HEK293 (cell line): ENCODE data around the gene AHCY.
A peak's percentile ranks its signal among the peaks of the same experiment; 100 is the strongest.
"Not testable (repeated sequence)": the region's sequence is repeated elsewhere in the genome, so short reads cannot be mapped to it uniquely, and the experiment has no call there.

Experiments used
- CTCF ChIA-PET: fragments of 350-600 bp; formaldehyde crosslinking; extraction: SDS; loops from one replicate; lab custom pipeline; 2021; ENCODE audit warnings: antibody characterized with exemption; lab: Yijun Ruan, JAX
- POLR2A ChIA-PET: fragments of 300-600 bp; formaldehyde crosslinking; extraction: SDS; loops from one replicate; lab custom pipeline; 2020; ENCODE audit warnings: antibody characterized with exemption, inconsistent platforms; lab: Yijun Ruan, JAX
- H3K27ac ChIP-seq: fragments of 200-500 bp; sonication (Bioruptor generic); 2 replicates; pipeline ENCODE4 v1.5.1; 2014; ENCODE audit warnings: low read depth, low read length, control low read depth, inconsistent platforms; ENCODE audit errors: extremely low read depth
- H3K36me3 ChIP-seq, 2 experiments: fragments of 200-500 bp in 1 of 2; sonication (Bioruptor generic) in 1 of 2; 1 replicate in 1 of 2; 2 replicates in 1 of 2; pipeline ENCODE4 v1.5.1; 2014 to 2017; ENCODE audit warnings: inconsistent platforms in 2 of 2, low read length in 2 of 2; ENCODE audit not compliant: control insufficient read depth in 2 of 2, insufficient read depth in 1 of 2
- H3K4me1 ChIP-seq: fragments of 200-500 bp; sonication (Bioruptor generic); 2 replicates; pipeline ENCODE4 v1.5.1; 2014; ENCODE audit warnings: mild to moderate bottlenecking, low read length, inconsistent platforms; ENCODE audit not compliant: control insufficient read depth, insufficient read depth
- H3K4me3 ChIP-seq: 2 replicates; pipeline ENCODE4 v1.5.1; 2011; ENCODE audit warnings: low read depth, mild to moderate bottlenecking, control low read depth, low read length, moderate library complexity
- H3K9me3 ChIP-seq: fragments of 200-500 bp; sonication (Bioruptor generic); 2 replicates; pipeline ENCODE4 v1.5.1; 2014; ENCODE audit warnings: low read depth, low read length, inconsistent platforms; ENCODE audit not compliant: control insufficient read depth, insufficient read depth
- BCL11A ChIP-seq: fragments of 450-650 bp; formaldehyde crosslinking; IDR thresholded peaks from 2 replicates; pipeline ENCODE4 v1.5.1; 2016; ENCODE audit warnings: low read depth, missing biosample characterization, missing genetic modification characterization
- EGR2 ChIP-seq: fragments of 450-650 bp; formaldehyde crosslinking; IDR thresholded peaks from 2 replicates; pipeline ENCODE4 v1.5.1; 2016; ENCODE audit warnings: low read depth, missing biosample characterization, missing genetic modification characterization
- GLI4 ChIP-seq: fragments of 450-650 bp; formaldehyde crosslinking; IDR thresholded peaks from 2 replicates; pipeline ENCODE4 v1.5.1; 2016; ENCODE audit warnings: missing biosample characterization, missing genetic modification characterization
- KLF7 ChIP-seq: fragments of 450-650 bp; formaldehyde crosslinking; IDR thresholded peaks from 2 replicates; pipeline ENCODE4 v1.5.1; 2016; ENCODE audit warnings: missing biosample characterization, missing genetic modification characterization, borderline replicate concordance
- PRDM1 ChIP-seq: fragments of 450-650 bp; formaldehyde crosslinking; IDR thresholded peaks from 2 replicates; pipeline ENCODE4; 2016; ENCODE audit warnings: missing biosample characterization, missing genetic modification characterization
- PRDM10 ChIP-seq: fragments of 450-650 bp; formaldehyde crosslinking; IDR thresholded peaks from 2 replicates; pipeline ENCODE4 v1.5.1; 2016; ENCODE audit warnings: missing biosample characterization, missing genetic modification characterization
- PRDM4 ChIP-seq: fragments of 450-650 bp; formaldehyde crosslinking; IDR thresholded peaks from 2 replicates; pipeline ENCODE4 v1.5.1; 2017; ENCODE audit warnings: missing biosample characterization, missing genetic modification characterization
- SALL2 ChIP-seq: fragments of 450-650 bp; formaldehyde crosslinking; IDR thresholded peaks from 2 replicates; pipeline ENCODE4 v1.5.0; 2017; ENCODE audit warnings: missing biosample characterization, mild to moderate bottlenecking, missing genetic modification characterization, borderline replicate concordance
- SETDB1 ChIP-seq: IDR thresholded peaks from one replicate; pipeline ENCODE4 v1.6.1; 2017; ENCODE audit warnings: mild to moderate bottlenecking, low read length, moderate library complexity, mixed read lengths; ENCODE audit not compliant: insufficient read length
- ZEB2 ChIP-seq: fragments of 450-650 bp; formaldehyde crosslinking; IDR thresholded peaks from 2 replicates; pipeline ENCODE4 v1.5.1; 2016; ENCODE audit warnings: missing biosample characterization, missing genetic modification characterization
- ZNF10 ChIP-seq: fragments of 450-650 bp; formaldehyde crosslinking; IDR thresholded peaks from 2 replicates; pipeline ENCODE4 v1.5.1; 2017; ENCODE audit warnings: missing biosample characterization, missing genetic modification characterization
- ZNF121 ChIP-seq: fragments of 450-650 bp; formaldehyde crosslinking; IDR thresholded peaks from 2 replicates; pipeline ENCODE4 v1.5.1; 2016; ENCODE audit warnings: missing biosample characterization, missing genetic modification characterization
- ZNF157 ChIP-seq: fragments of 450-650 bp; formaldehyde crosslinking; IDR thresholded peaks from 2 replicates; pipeline ENCODE4 v1.5.1; 2016; ENCODE audit warnings: missing biosample characterization, missing genetic modification characterization
- ZNF366 ChIP-seq: fragments of 450-650 bp; formaldehyde crosslinking; conservative IDR thresholded peaks from 2 replicates; pipeline ENCODE4 v1.5.1; 2016; ENCODE audit warnings: missing biosample characterization, missing genetic modification characterization
- ZNF473 ChIP-seq: fragments of 450-650 bp; formaldehyde crosslinking; IDR thresholded peaks from 2 replicates; pipeline ENCODE4 v1.5.1; 2017; ENCODE audit warnings: missing biosample characterization, missing genetic modification characterization
- ZNF488 ChIP-seq: fragments of 450-650 bp; formaldehyde crosslinking; IDR thresholded peaks from 2 replicates; pipeline ENCODE4 v1.5.1; 2016; ENCODE audit warnings: missing biosample characterization, missing genetic modification characterization
- ZNF501 ChIP-seq: fragments of 450-650 bp; formaldehyde crosslinking; IDR thresholded peaks from 2 replicates; pipeline ENCODE4 v1.5.1; 2016; ENCODE audit warnings: missing biosample characterization, missing genetic modification characterization
- ZNF548 ChIP-seq: fragments of 450-650 bp; formaldehyde crosslinking; IDR thresholded peaks from 2 replicates; pipeline ENCODE4 v1.5.1; 2016; ENCODE audit warnings: missing biosample characterization, missing genetic modification characterization
- ZNF610 ChIP-seq: fragments of 450-650 bp; formaldehyde crosslinking; IDR thresholded peaks from 2 replicates; pipeline ENCODE4 v1.5.1; 2016; ENCODE audit warnings: missing biosample characterization, missing genetic modification characterization, borderline replicate concordance
- ZNF629 ChIP-seq: fragments of 450-650 bp; formaldehyde crosslinking; IDR thresholded peaks from 2 replicates; pipeline ENCODE4 v1.5.1; 2017; ENCODE audit warnings: missing biosample characterization, missing genetic modification characterization
- ZNF664 ChIP-seq: fragments of 450-650 bp; formaldehyde crosslinking; IDR thresholded peaks from 2 replicates; pipeline ENCODE4 v1.5.1; 2016; ENCODE audit warnings: missing biosample characterization, missing genetic modification characterization
- ZNF677 ChIP-seq: fragments of 450-650 bp; IDR thresholded peaks from 2 replicates; pipeline ENCODE4 v1.5.0; 2018; ENCODE audit warnings: missing biosample characterization, mild to moderate bottlenecking, missing genetic modification characterization, moderate library complexity
- ZNF747 ChIP-seq: fragments of 450-650 bp; formaldehyde crosslinking; IDR thresholded peaks from 2 replicates; pipeline ENCODE4 v1.5.1; 2016; ENCODE audit warnings: missing biosample characterization, missing genetic modification characterization
- ZNF792 ChIP-seq: fragments of 450-650 bp; formaldehyde crosslinking; IDR thresholded peaks from 2 replicates; pipeline ENCODE4 v1.5.1; 2016; ENCODE audit warnings: missing biosample characterization, missing genetic modification characterization
- ZNF837 ChIP-seq: fragments of 450-650 bp; formaldehyde crosslinking; IDR thresholded peaks from 2 replicates; pipeline ENCODE4 v1.5.1; 2016; ENCODE audit warnings: missing biosample characterization, missing genetic modification characterization

The AHCY gene

GRCh38 chr20:34256629-34257124 is 46.5 kb downstream of the AHCY start:
- ChIA-PET CTCF (interaction anchor here (0.5 to 1.6 kb wide), 7 partner anchors 11 to 266 kb away, joined by 3 to 9 read pairs (median 3); no protein-coding TSS in a partner anchor), POLR2A (interaction anchor here (0.6 to 1.3 kb wide), 2 partner anchors 9 to 65 kb away, joined by 4 to 5 read pairs; no protein-coding TSS in a partner anchor)
- Histone ChIP-seq H3K4me1 (no peaks in the 10 kb centered on the region), H3K4me3 (no peak overlapping the region), H3K27ac (no peak overlapping the region), H3K36me3 (no peaks in the 10 kb centered on the region; a peak in 1 of 3 replicates), H3K9me3 (no peaks in the 10 kb centered on the region)
- TF ChIP-seq PRDM1 (tag by site-specific recombination): peak; percentile 37; the same call in 1 of the 2 replicates
- no peak for TF ChIP-seq GLI4
- TF ChIP-seq ZNF548 (tag by site-specific recombination): no peak
- 0 out of 2 replicates have a peak, but pooled peaks have one; percentile 20 for TF ChIP-seq ZNF366 (tag by site-specific recombination)
- TF ChIP-seq ZNF10 (tag by site-specific recombination): no peak
- TF ChIP-seq ZEB2 (tag by site-specific recombination): no peak
- peak; percentile 67; the same call in 1 of the 2 replicates for TF ChIP-seq ZNF121 (tag by site-specific recombination)
- TF ChIP-seq PRDM10 (tag by site-specific recombination): peak; percentile 80
- TF ChIP-seq ZNF157: no peak
- TF ChIP-seq KLF7 (tag by site-specific recombination): no peak
- no peak for TF ChIP-seq PRDM4 (tag by site-specific recombination)
- TF ChIP-seq ZNF501 (tag by site-specific recombination): no peak
- TF ChIP-seq SETDB1: no peak
- no peak for TF ChIP-seq ZNF677 (tag by site-specific recombination)
- TF ChIP-seq ZNF473 (tag by site-specific recombination): no peak
- no peak for TF ChIP-seq ZNF610 (tag by site-specific recombination)
- TF ChIP-seq SALL2: no peak
- no peak for TF ChIP-seq ZNF488
- TF ChIP-seq ZNF747: no peak
- TF ChIP-seq BCL11A (tag by site-specific recombination): no peak

- H3K27ac ChIP-seq: no peak overlapping the region
- ChIA-PET CTCF (interaction anchor here (0.7 to 1.8 kb wide), 8 partner anchors 8 to 111 kb away, joined by 3 to 7 read pairs (median 4); no protein-coding TSS in a partner anchor), POLR2A (no interaction called here)
Measured at GRCh38 chr20:34254979-34255378, 48.2 kb downstream of the AHCY start.

GRCh38 chr20:34252431-34253086 is 50.6 kb downstream of the AHCY start:
- H3K4me1 ChIP-seq, POLR2A ChIA-PET, H3K36me3 ChIP-seq, H3K9me3 ChIP-seq, H3K27ac ChIP-seq, CTCF ChIA-PET, H3K4me3 ChIP-seq: not testable (repeated sequence)

More at GRCh38 chr20:34254979-34255378, 48.2 kb downstream of the AHCY start:
- H3K36me3 ChIP-seq: no peaks in the 10 kb centered on the region; a peak in 1 of 3 replicates
- H3K9me3 ChIP-seq: no peaks in the 10 kb centered on the region
- TF ChIP-seq ZNF837 (tag by site-specific recombination) (no peak), ZNF664 (tag by site-specific recombination) (no peak), ZNF629 (tag by site-specific recombination) (no peak), EGR2 (tag by site-specific recombination) (no peak), ZNF792 (tag by site-specific recombination) (no peak)
- TF ChIP-seq, all 188 proteins: peak for 0
- no peaks in the 10 kb centered on the region for H3K4me1 ChIP-seq
- no peak overlapping the region for H3K4me3 ChIP-seq
